Jurkat, Clone E6-1 (cell line): ENCODE measurements around the gene CD82.

Experiments used
- DNase-seq: peaks from one replicate; pipeline ENCODE4 v3.0.0-alpha.2; 2011; ENCODE audit warnings: low read depth, low spot score
- H3K4me3 ChIP-seq: 2 replicates; pipeline ENCODE4 v1.5.1; 2011; ENCODE audit warnings: mild to moderate bottlenecking, low read length, control low read depth, moderate library complexity

CD82 gene

GRCh38 chr11:44623341-44623730, 57.9 kb downstream of the CD82 start:
- DNase-seq, result no peak
- no peak overlapping the region for H3K4me3 ChIP-seq

- no peak overlapping the region for H3K4me3 ChIP-seq
- DNase-seq, result no peak
These were observed 58.4 kb downstream of the CD82 start for GRCh38 chr11:44623731-44624491.

GRCh38 chr11:44624761-44625221, 59.3 kb downstream of the CD82 start:
- H3K4me3 ChIP-seq, result no peak overlapping the region
- DNase-seq, result no peak

GRCh38 chr11:44625759-44626523, 60.5 kb downstream of the CD82 start:
- DNase-seq, result no peak
- H3K4me3 ChIP-seq, result no peak overlapping the region

GRCh38 chr11:44626645-44627044, 61.2 kb downstream of the CD82 start:
- no peak for DNase-seq
- no peak overlapping the region for H3K4me3 ChIP-seq

GRCh38 chr11:44627165-44627789, 61.8 kb downstream of the CD82 start:
- DNase-seq, result no peak
- no peak overlapping the region for H3K4me3 ChIP-seq

- no peak for DNase-seq
- no peak overlapping the region for H3K4me3 ChIP-seq
These were observed 62.7 kb downstream of the CD82 start for GRCh38 chr11:44627911-44628729.

- DNase-seq, result no peak
- no peak overlapping the region for H3K4me3 ChIP-seq
These were observed 63.6 kb downstream of the CD82 start for GRCh38 chr11:44628730-44629700.

- no peak for DNase-seq
- H3K4me3 ChIP-seq, result no peak overlapping the region
These were observed 64.4 kb downstream of the CD82 start for GRCh38 chr11:44629732-44630345.

GRCh38 chr11:44630511-44631210, 65.2 kb downstream of the CD82 start:
- H3K4me3 ChIP-seq, result no peak overlapping the region
- no peak for DNase-seq

GRCh38 chr11:44631831-44632230, 66.4 kb downstream of the CD82 start:
- no peak for DNase-seq
- no peak overlapping the region for H3K4me3 ChIP-seq

- no peak for DNase-seq
- no peak overlapping the region for H3K4me3 ChIP-seq
These were observed 67.1 kb downstream of the CD82 start for GRCh38 chr11:44632466-44633123.

- no peak for DNase-seq
- no peak overlapping the region for H3K4me3 ChIP-seq
These were observed 68.2 kb downstream of the CD82 start for GRCh38 chr11:44633641-44634040.

GRCh38 chr11:44634401-44635281, 69.2 kb downstream of the CD82 start:
- DNase-seq, result no peak
- H3K4me3 ChIP-seq, result no peak overlapping the region

- no peak for DNase-seq
These were observed 72.0 kb downstream of the CD82 start for GRCh38 chr11:44637487-44637886.

GRCh38 chr11:44638032-44638431, 72.6 kb downstream of the CD82 start:
- DNase-seq, result no peak
- no peak overlapping the region for H3K4me3 ChIP-seq

More at GRCh38 chr11:44637487-44637886, 72.0 kb downstream of the CD82 start:
- no peak overlapping the region for H3K4me3 ChIP-seq
